Fibroblast of gingiva (primary cell): Measurements from ENCODE around the gene PM20D1.

Experiments
- DNase-seq: peaks from one replicate; pipeline ENCODE4 v3.0.0-alpha.2; 2011; ENCODE audit warnings: low read depth

Gene PM20D1

DNA sequence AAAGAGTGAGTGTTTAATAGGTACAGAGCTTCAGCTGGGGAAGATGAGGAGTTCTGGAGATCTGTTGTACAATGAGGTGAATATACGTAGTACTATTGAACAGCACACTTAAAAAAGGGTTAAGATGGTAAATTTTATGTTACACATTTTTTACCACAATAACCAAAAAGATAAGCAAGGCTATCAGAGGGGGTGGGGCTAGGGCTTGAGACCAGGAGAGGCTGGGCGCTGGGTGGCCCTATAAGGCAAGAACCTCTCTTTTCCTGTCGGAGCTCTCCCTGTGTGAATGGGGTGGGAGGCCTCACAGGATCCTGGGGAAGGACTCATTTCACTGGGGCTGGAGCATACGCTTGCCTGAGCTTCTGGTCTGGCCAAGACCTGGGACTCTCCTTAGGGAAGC lies 45.9 kb downstream of the PM20D1 start:
- DNase-seq = no peak

DNA sequence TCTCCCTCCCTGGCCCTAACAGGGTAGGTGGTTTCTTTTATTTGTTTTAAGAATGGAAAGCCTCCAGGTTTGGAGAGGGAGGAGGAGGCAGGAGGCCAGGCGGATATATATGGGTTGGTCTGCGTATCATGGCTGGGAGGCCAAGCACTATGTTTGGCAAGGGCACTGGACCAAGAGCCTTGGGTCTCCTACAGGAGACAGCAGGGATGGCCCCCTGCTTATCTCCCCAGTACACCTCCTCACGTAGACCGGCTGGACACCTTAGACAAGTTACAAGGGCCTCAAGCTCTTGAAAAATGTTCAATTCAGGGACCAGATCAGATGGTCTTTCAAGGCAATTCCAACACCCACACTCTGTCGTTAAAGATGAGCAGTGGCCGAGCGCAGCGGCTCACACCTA lies 47.9 kb downstream of the PM20D1 start:
- no peak for DNase-seq

DNA sequence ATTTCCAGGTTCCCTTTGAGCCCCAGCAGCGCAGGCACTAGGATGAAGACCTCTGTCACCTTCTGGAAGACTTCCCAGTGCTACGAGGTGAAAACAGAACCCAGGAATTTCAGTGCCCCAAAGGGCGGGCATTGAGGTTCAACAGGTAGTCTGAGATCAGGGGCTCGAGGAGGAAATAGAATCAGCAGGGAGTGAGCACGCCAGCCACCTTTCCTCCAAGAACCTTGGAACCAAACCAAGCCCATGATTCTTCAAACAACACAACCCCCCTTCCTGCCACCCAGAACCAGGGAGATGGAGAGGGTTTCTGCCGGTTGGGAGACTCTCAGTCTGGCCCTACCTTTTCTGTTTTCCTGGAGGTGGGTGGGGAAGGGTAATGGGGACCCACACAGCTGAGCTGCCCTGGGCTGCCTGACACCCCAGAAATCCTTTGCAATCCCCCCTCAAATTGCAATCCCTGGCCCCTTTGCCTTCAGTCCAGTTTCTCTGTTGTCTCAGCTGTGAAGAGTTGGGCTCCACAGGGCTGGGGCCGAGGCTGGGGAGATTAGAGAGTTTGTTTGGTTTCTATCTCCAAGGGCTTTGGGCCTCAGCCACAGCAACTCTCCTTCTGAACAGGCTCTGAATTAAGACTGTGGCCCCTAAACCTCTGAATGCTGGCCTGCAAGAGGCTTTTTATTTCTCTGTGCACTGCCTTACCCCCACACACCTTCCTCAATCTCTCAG lies 48.8 kb downstream of the PM20D1 start:
- DNase-seq = no peak

GRCh38 chr1:205800427-205800826 lies 49.5 kb downstream of the PM20D1 start:
- no peak for DNase-seq

GRCh38 chr1:205798577-205798976 lies 51.4 kb downstream of the PM20D1 start:
- DNase-seq = no peak

DNA sequence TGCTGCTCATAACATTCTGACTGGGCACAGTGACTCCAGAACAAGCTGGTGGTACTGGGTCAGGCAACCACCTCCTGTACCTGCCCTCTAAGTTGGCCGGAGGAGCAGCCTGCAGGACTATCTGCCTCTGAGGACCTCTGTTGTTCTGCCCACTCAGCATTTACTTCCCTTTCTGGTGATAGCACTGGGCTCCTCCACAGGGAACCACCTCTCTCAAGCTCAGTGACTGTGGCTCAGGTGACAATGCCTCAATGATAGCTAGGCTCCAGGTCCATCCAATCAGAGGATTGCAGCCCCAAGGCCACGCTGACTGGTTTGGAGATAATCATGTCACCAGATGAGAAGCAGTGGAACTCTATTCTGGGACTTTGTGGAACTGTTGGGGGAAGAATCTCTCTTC lies 52.8 kb downstream of the PM20D1 start:
- no peak for DNase-seq

- DNase-seq = no peak
These were observed 55.8 kb downstream of the PM20D1 start for GRCh38 chr1:205794011-205794730.

DNA sequence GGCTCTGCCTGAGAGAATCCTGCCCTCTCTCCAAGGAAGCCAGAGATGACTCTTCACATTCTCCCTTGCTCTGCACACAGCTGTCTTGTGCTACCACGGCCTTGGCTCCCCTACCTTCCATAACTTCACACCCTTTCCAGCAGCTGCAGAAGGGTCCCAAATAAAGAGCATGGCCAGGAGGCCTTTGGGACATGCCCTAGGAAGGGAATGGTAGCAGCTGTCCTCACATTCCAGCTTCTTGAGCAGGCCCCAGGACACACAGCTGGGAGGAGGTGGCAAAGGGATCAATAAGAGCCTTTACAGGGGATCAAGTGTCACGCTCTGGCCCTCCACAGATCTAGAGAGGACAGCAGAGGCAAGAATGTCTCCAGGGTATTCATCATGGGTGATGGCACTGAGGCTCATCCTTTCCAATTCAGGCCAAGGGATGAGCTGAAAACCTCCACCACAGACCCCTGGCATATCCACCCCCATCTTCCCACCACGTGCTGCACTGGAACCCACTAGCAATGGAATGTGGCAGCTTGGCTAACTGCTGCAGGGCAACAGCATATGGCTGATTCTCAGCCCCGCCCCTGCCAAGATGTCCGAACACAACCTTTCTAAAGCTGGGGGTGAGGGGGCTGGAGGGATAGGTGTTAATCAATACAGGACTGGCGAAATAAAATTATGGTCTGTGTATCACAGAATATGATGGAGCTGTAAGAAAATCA lies 56.8 kb downstream of the PM20D1 start:
- no peak for DNase-seq

DNA sequence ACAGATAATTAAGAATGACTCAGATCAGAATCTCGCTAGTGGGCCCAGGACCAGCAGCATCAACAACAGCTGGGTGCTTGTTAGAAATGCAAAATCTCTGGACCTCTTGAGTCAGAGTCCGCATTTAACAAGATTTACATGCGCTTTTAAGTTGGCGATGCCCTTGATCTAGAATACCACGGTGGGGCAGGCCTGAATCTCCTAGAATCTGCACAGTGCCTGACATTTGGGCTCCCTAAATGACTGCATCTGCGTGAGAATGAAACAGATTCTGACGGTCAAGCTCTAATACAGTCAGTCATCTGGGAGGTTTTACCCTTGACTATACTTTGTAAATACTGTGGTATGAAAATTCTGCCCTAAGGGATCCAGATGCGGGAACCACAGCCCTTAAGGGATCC lies 57.5 kb downstream of the PM20D1 start:
- peak; percentile 14 for DNase-seq

GRCh38 chr1:205791568-205792180 lies 58.3 kb downstream of the PM20D1 start:
- DNase-seq = peak; percentile 33

- DNase-seq = no peak
These were observed 62.5 kb downstream of the PM20D1 start for GRCh38 chr1:205787287-205787916.

GRCh38 chr1:205786601-205787000 lies 63.3 kb downstream of the PM20D1 start:
- no peak for DNase-seq

DNA sequence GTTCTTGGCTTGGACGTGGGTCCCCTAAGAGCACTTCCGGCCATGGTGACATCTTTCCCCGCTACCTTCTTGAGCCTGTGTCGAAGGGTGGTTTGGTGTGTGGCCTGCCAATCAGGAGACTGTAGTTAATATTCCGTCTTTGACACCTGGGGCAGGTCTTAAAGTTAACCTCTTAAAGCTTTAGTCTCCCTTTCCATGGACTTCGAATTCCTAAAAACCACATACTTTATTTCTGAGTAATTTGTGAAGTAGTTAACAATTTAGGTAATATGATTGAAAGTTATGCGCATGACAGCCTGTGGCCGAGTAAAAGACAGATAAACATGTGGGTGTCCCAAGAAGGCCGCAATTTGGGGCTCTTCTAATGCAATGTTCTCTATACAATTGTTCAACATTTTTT lies 64.5 kb downstream of the PM20D1 start:
- DNase-seq = no peak

GRCh38 chr1:205783904-205784303 lies 66.0 kb downstream of the PM20D1 start:
- peak; percentile 13 for DNase-seq

GRCh38 chr1:205783433-205783795 lies 66.5 kb downstream of the PM20D1 start:
- DNase-seq = no peak

DNA sequence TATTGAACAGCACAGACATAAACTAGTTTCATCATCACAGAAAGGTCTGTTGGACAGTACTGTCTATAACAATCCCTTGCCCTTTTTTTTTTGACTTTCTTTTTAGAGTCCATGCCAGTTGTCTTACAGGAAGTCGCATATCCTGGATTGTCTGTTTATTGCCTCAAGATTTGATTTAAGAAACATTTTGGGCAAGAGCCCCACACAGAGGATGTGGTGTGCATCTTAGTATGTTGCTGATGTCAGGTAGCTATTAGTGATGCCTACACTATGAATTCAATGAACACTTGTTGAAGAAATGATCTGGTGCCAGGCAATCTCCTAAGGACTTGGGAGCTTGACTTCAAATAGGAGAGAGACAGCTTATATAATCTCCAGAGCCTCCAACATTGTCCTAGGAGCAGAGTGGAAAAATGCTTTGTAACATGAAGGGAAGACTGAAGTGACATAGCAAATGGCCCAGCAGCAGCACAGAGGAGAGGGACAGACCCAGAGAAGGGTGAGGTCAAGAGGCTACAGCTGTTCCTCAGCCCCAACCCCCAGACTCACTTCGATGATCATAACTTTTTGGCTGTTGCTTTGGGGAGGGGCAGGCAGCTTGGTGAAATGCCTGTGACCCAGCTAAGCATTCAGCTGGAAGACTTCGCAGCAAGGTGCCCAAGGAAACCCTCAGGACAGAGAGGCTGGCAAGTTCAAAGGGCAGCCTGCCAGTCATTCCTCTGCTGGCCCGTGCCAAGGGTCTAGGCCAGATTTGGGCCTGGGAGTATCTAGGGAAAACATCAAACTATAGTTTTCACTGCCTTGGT lies 67.1 kb downstream of the PM20D1 start:
- DNase-seq = no peak

DNA sequence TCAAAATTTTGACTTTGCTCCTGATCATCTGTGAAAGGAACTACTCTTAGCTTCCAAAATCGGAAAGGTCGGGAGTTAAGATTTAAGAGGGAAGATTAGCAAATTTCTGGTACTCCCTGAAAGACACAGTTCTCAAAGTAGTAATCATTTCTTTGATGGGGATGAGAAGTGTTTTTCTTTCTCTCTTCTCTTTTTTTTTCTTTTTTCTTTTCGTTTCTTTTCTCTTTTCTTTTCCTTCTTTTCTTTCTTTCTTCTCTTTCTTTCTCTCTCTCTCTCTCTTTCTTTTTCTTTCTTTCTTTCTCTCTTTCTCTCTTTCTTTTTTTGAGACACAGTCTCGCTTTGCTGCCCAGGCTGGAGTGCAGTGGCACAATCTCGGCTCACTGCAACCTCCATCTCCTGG lies 69.6 kb downstream of the PM20D1 start:
- no peak for DNase-seq
